ENCODE data around the gene ATP6V0E1.

ATP6V0E1 gene

DNA sequence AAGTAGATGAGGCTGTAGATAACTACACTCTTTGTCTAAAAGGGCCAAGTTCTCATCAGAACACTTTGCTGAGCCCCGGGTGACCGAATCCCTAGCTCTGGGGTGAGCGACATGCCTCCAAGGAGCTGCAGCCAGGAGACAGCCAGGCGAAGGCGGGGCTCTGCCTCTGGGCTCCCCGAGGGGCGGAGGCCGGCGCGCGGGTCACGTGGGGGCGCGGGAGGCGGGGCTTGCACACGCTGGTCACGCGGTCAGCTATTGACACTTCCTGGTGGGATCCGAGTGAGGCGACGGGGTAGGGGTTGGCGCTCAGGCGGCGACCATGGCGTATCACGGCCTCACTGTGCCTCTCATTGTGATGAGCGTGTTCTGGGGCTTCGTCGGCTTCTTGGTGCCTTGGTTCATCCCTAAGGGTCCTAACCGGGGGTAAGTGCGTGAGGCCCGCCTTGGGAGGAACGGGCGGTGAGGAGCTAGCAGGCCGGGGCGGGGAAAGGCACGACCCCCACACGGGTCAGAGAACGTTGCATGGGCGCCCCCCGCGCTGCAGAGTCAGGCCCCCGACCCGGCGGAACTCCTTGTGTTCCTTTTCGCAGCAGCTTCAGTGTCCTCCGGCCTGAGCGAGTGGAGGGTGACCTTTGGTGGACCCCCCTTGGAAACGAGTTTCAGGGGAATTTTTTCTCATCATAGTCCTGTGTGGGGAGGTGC is at the start of gene ATP6V0E1:
ATP6V0E1 (plus strand) TSS at position 230 of the 702 bp plus-strand sequence; CDS start at position 320, 90 bp downstream.
- peak within 1 kb of the TSS; percentile 99 for H3K4me3 ChIP-seq (ENCODE audit: low read depth, low read length)
- DNase-seq (ENCODE audit: low read depth) = peak; percentile 75
- in situ Hi-C loops (cut with HindIII; ENCODE audit: low sequenced_read_pairs) = no loop called here
- TF ChIP-seq, protein P1, sequence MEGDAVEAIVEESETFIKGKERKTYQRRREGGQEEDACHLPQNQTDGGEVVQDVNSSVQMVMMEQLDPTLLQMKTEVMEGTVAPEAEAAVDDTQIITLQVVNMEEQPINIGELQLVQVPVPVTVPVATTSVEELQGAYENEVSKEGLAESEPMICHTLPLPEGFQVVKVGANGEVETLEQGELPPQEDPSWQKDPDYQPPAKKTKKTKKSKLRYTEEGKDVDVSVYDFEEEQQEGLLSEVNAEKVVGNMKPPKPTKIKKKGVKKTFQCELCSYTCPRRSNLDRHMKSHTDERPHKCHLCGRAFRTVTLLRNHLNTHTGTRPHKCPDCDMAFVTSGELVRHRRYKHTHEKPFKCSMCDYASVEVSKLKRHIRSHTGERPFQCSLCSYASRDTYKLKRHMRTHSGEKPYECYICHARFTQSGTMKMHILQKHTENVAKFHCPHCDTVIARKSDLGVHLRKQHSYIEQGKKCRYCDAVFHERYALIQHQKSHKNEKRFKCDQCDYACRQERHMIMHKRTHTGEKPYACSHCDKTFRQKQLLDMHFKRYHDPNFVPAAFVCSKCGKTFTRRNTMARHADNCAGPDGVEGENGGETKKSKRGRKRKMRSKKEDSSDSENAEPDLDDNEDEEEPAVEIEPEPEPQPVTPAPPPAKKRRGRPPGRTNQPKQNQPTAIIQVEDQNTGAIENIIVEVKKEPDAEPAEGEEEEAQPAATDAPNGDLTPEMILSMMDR (IDR thresholded peaks at IDR 0.05; ENCODE audit: low read depth, low read length, missing control alignments) = no peak

DNA sequence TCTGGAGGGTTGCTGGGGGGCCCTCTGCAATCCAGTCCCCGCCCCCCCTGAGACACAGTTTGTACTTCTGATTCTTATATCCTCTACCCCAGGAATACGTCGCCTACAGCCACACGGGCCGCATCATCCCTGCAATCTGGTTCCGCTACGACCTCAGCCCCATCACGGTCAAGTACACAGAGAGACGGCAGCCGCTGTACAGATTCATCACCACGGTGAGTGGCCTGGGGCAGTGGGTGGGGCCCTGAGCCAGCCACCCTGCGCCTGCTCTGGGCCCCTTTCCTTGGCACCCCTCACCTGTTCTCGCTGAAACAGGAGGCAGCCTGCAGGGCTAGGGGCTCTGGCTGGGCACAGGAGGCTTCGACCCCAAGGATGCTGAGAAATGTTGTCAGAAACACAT is 48.5 kb upstream of the ATP6V0E1 start:
- no peak overlapping the region for H3K4me3 ChIP-seq (ENCODE audit: low read depth, low read length)
- in situ Hi-C loops (cut with HindIII; ENCODE audit: low sequenced_read_pairs) = no loop called here
- DNase-seq (ENCODE audit: low read depth) = no peak
- TF ChIP-seq, protein P1 (IDR thresholded peaks at IDR 0.05; ENCODE audit: low read depth, low read length, missing control alignments) = no peak

DNA sequence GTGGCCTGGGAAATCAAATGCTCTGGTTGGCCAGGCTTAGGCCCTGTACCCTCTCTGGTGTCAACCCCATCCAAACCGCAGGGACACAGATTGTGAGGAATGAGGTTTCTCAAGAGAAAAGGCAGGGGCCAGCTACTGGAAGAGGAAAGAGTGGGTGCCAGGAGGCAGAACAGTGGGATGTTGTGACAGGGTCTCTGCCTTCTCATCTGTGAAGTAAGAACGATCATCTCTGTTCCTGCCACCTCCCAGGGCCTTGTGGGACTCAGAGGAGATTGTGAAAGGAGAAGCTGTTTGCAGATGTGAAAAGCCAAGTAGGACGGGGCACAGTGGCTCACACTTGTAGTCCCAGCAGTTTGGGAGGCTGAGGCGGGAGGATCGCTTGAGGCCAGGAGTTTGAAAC is 47.2 kb upstream of the ATP6V0E1 start:
- TF ChIP-seq, protein P1 (IDR thresholded peaks at IDR 0.05; ENCODE audit: low read depth, low read length, missing control alignments) = no peak
- H3K4me3 ChIP-seq (ENCODE audit: low read depth, low read length) = no peak overlapping the region
- in situ Hi-C loops (cut with HindIII; ENCODE audit: low sequenced_read_pairs) = no loop called here
- DNase-seq (ENCODE audit: low read depth) = no peak

DNA sequence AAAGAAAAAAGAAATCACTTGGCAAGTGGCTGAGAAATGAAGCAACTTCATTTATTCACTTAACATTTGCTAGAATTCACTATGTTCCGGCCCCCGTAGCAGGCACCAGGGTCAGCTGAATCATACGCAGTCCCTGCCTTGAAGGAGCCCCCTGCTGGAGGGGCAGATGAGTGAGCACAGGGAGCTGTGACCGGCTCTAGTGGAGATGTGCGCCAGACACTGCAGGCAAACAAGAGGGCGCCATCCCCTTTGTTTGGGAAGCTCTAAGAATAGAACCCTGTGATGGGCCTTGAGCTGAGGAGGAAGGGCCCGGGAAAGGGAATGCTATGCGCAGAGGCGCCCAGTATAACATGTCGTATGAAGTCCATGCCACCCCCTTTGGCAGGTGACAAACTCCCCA is 44.5 kb upstream of the ATP6V0E1 start:
- no peak overlapping the region for H3K4me3 ChIP-seq (ENCODE audit: low read depth, low read length)
- in situ Hi-C loops (cut with HindIII; ENCODE audit: low sequenced_read_pairs) = no loop called here
- DNase-seq (ENCODE audit: low read depth) = no peak
- TF ChIP-seq, protein P1 (IDR thresholded peaks at IDR 0.05; ENCODE audit: low read depth, low read length, missing control alignments) = peak; percentile 49

DNA sequence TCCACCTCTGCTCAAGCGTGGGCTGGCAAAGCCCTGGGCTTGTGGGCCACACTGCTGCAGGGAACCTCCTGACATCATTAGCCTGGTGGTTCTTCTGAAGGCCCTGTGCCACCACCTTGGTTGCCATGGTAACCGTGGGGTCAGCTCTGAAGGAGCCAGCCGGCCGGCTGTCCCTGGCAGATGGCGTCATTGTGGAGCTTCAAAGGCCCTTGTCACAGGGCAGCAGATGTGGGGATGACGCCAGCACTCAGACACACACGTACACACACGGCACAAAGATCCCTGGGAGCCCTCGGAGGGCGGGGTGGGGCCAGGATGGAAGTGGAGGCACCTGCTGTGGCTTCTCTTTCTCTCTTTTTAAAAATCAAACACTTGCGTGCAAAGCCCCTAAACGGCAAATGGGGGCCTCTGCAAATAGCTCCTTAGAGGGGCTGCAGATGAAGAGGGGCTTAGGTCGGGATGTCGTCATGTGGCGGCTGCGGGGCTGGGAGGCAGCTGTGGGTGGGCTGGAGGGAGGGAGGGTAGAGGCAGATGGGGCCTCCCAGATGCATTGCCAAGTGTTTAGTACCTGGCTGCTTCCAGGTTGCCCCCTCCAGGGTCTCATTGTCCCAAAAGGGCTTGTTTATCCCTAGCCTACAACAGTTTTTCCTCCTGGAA is 43.8 kb upstream of the ATP6V0E1 start:
- TF ChIP-seq, protein P1 (IDR thresholded peaks at IDR 0.05; ENCODE audit: low read depth, low read length, missing control alignments) = no peak
- in situ Hi-C loops (cut with HindIII; ENCODE audit: low sequenced_read_pairs) = no loop called here
- no peak for DNase-seq (ENCODE audit: low read depth)
- no peak overlapping the region for H3K4me3 ChIP-seq (ENCODE audit: low read depth, low read length)

DNA sequence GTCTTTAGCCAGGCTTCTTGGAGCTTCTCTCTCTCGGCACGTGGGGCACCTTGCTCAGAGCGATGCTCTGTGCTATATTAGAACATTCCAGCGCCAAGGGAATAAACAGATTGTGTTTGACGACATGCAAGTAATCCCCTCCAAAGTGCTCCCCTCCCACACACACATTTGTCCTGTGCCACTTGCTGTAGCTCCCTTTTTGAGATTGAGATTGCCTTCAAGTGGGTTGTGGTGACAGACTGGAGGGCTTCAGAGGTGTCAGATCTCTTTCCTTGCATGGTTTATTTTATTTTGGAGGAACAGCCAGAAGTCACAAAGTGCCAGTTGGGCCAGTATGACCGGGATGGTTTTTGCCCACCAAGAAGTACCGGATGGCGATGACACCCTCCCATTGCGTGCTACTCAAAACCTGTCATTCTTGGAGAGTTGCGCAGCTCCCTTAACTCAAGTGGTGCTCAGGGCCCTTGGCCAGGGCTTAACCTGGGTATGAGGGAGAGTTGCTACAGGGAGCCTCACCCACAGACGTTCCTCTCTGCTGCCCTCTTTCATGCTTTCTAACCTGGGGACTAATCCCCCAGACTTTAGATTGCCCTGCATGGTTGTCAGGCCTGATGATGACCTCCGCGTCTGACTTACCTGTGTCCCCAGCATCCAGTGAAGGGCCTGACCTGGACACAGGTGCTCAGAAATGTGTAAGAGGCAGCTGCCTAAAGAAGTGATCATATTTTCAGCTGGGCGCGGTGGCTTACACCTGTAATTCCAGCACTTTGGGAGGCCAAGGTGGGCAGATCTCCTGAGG is 43.1 kb upstream of the ATP6V0E1 start:
- TF ChIP-seq, protein P1 (IDR thresholded peaks at IDR 0.05; ENCODE audit: low read depth, low read length, missing control alignments) = no peak
- in situ Hi-C loops (cut with HindIII; ENCODE audit: low sequenced_read_pairs) = no loop called here
- no peak overlapping the region for H3K4me3 ChIP-seq (ENCODE audit: low read depth, low read length)
- DNase-seq (ENCODE audit: low read depth) = no peak

Measured in astrocyte of the cerebellum (primary cell).